ENCODE measurements around the gene IMMT. TPM values are rescaled to one million over a fixed set of nuclear protein-coding genes. Genes with fewer than 3 reads are reported as not detected.

Gene IMMT
- total and polyA plus RNA-seq, 9 of the 15 experiments (the other 6 are each of a cell fraction or from before 2014, with no cell fraction given): 119 to 294 (median 140) TPM

DNA sequence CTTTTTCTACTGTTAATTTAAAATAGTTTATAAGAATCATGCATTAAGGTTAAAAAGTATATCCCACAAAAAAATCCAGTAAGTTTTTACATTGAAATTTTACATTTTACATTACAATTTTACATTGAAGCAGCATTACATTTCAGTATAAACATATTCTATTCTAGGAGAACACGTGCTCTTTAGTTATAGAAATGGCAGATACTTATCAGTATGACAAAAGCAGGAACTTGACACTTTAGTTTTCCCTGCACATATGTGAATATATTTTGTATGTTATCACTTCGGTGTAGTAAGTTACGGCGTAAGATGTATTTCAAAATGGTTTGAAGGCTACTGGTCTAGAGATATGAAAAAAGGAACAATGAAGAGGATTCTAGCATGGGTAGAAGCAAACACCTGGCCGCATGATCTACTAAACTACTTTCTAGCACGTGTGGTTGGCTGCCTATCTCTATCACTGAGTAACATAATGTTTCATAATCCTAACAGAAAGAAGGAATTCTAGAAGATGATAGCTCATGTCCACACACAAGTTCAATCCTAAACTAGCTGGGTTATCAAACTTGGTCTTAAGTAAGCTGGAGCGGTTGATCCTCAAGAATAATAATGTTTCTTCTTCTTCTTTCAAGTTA is 5.4 kb downstream of the IMMT start (continued):
- TF ChIP-seq CSDE1 (IDR thresholded peaks at IDR 0.05): 0 out of 4 replicates have a peak, but pooled peaks of 1 of the 2 experiments have one; percentile 35
- TF ChIP-seq, protein P1, sequence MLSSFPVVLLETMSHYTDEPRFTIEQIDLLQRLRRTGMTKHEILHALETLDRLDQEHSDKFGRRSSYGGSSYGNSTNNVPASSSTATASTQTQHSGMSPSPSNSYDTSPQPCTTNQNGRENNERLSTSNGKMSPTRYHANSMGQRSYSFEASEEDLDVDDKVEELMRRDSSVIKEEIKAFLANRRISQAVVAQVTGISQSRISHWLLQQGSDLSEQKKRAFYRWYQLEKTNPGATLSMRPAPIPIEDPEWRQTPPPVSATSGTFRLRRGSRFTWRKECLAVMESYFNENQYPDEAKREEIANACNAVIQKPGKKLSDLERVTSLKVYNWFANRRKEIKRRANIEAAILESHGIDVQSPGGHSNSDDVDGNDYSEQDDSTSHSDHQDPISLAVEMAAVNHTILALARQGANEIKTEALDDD (IDR thresholded peaks at IDR 0.05): peak; percentile 89
- TF ChIP-seq FOSL1 (tag; conservative IDR thresholded peaks at IDR 0.05): peak; percentile 36
- peak; percentile 60; the same call in 1 of the 2 replicates for TF ChIP-seq EP400 (IDR thresholded peaks at IDR 0.05)
- TF ChIP-seq RAD21 (CRISPR knock-in tag; conservative IDR thresholded peaks at IDR 0.05 in 1 of 2, IDR thresholded peaks at IDR 0.05 in 1 of 2): no peak
- no peak for TF ChIP-seq ZNF561 (CRISPR knock-in tag; conservative IDR thresholded peaks at IDR 0.05)
- TF ChIP-seq, protein P2, sequence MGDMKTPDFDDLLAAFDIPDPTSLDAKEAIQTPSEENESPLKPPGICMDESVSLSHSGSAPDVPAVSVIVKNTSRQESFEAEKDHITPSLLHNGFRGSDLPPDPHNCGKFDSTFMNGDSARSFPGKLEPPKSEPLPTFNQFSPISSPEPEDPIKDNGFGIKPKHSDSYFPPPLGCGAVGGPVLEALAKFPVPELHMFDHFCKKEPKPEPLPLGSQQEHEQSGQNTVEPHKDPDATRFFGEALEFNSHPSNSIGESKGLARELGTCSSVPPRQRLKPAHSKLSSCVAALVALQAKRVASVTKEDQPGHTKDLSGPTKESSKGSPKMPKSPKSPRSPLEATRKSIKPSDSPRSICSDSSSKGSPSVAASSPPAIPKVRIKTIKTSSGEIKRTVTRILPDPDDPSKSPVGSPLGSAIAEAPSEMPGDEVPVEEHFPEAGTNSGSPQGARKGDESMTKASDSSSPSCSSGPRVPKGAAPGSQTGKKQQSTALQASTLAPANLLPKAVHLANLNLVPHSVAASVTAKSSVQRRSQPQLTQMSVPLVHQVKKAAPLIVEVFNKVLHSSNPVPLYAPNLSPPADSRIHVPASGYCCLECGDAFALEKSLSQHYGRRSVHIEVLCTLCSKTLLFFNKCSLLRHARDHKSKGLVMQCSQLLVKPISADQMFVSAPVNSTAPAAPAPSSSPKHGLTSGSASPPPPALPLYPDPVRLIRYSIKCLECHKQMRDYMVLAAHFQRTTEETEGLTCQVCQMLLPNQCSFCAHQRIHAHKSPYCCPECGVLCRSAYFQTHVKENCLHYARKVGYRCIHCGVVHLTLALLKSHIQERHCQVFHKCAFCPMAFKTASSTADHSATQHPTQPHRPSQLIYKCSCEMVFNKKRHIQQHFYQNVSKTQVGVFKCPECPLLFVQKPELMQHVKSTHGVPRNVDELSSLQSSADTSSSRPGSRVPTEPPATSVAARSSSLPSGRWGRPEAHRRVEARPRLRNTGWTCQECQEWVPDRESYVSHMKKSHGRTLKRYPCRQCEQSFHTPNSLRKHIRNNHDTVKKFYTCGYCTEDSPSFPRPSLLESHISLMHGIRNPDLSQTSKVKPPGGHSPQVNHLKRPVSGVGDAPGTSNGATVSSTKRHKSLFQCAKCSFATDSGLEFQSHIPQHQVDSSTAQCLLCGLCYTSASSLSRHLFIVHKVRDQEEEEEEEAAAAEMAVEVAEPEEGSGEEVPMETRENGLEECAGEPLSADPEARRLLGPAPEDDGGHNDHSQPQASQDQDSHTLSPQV (IDR thresholded peaks at IDR 0.05): peak; percentile 83
- TF ChIP-seq, protein P3, sequence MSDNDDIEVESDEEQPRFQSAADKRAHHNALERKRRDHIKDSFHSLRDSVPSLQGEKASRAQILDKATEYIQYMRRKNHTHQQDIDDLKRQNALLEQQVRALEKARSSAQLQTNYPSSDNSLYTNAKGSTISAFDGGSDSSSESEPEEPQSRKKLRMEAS (CRISPR knock-in tag; IDR thresholded peaks at IDR 0.05): no peak
- TF ChIP-seq ZFPM2 (CRISPR knock-in tag; IDR thresholded peaks at IDR 0.05): no peak
- peak; percentile 6; the same call in 1 of the 2 replicates for TF ChIP-seq TAL1 (IDR thresholded peaks at IDR 0.05)
- no peak for TF ChIP-seq ZNF785 (CRISPR knock-in tag; IDR thresholded peaks at IDR 0.05)
- TF ChIP-seq FIP1L1 (IDR thresholded peaks at IDR 0.05; ENCODE audit: low read depth, low read length, poor library complexity, severe bottlenecking): no peak
- TF ChIP-seq GABPA (tag; conservative IDR thresholded peaks at IDR 0.05; ENCODE audit: low read depth): 0 out of 2 replicates have a peak, but pooled peaks have one; percentile 26
- TF ChIP-seq ZNF274 (IDR thresholded peaks at IDR 0.05; ENCODE audit: borderline replicate concordance, low read depth, low read length): no peak

Data from K562 (cell line).